ENCODE data around the gene IFNG-AS1. TPM values are rescaled to one million over a fixed set of nuclear protein-coding genes. Genes with fewer than 3 reads are reported as not detected.

IFNG-AS1 gene
- polyA plus RNA-seq, 1 experiment: not detected

- Histone ChIP-seq H3K27ac (ENCODE audit: low read depth, low read length) (no peak overlapping the region), H3K4me3 (ENCODE audit: low read depth, low read length) (no peak overlapping the region), H3K9me3 (ENCODE audit: control insufficient read depth, insufficient read depth, low read length) (no peaks in the 10 kb centered on the region), H3K27me3 (ENCODE audit: control insufficient read depth, insufficient read depth, low read length) (no peaks in the 10 kb centered on the region)
- no peak for DNase-seq (ENCODE audit: low read depth, low spot score)
- ChIA-PET POLR2A (no interaction called here), CTCF (interaction anchor here (0.6 to 1.7 kb wide), 5 partner anchors 34 to 653 kb away, joined by 3 to 6 read pairs (median 5); no protein-coding TSS in a partner anchor)
- no peak for TF ChIP-seq CTCF (IDR thresholded peaks at IDR 0.05; ENCODE audit: low read depth, low read length)
Observed at GRCh38 chr12:68007466-68007865, 18.2 kb downstream of the IFNG-AS1 start.

- ChIA-PET POLR2A (no interaction called here), CTCF (interaction anchor here (1.0 to 2.3 kb wide), 3 partner anchors 10 to 655 kb away, joined by 3 to 12 read pairs (median 5); no protein-coding TSS in a partner anchor)
- DNase-seq (ENCODE audit: low read depth, low spot score): no peak
- Histone ChIP-seq H3K27ac (ENCODE audit: low read depth, low read length) (no peak overlapping the region), H3K4me3 (ENCODE audit: low read depth, low read length) (no peak overlapping the region), H3K27me3 (ENCODE audit: control insufficient read depth, insufficient read depth, low read length) (no peaks in the 10 kb centered on the region), H3K9me3 (ENCODE audit: control insufficient read depth, insufficient read depth, low read length) (no peaks in the 10 kb centered on the region)
- no peak for TF ChIP-seq CTCF (IDR thresholded peaks at IDR 0.05; ENCODE audit: low read depth, low read length)
Observed at GRCh38 chr12:68011206-68011881, 22.1 kb downstream of the IFNG-AS1 start.

- DNase-seq (ENCODE audit: low read depth, low spot score): no peak
- CTCF ChIA-PET: interaction anchor here (1.0 to 2.3 kb wide), 3 partner anchors 10 to 656 kb away, joined by 3 to 12 read pairs (median 5); no protein-coding TSS in a partner anchor
- POLR2A ChIA-PET: no interaction called here
- Histone ChIP-seq H3K9me3 (ENCODE audit: control insufficient read depth, insufficient read depth, low read length) (no peaks in the 10 kb centered on the region), H3K4me3 (ENCODE audit: low read depth, low read length) (no peak overlapping the region), H3K27ac (ENCODE audit: low read depth, low read length) (no peak overlapping the region), H3K27me3 (ENCODE audit: control insufficient read depth, insufficient read depth, low read length) (no peaks in the 10 kb centered on the region)
- TF ChIP-seq CTCF (IDR thresholded peaks at IDR 0.05; ENCODE audit: low read depth, low read length): no peak
Observed at GRCh38 chr12:68011882-68012207, 22.6 kb downstream of the IFNG-AS1 start.

- H3K27me3 ChIP-seq (ENCODE audit: control insufficient read depth, insufficient read depth, low read length): no peaks in the 10 kb centered on the region
- DNase-seq (ENCODE audit: low read depth, low spot score): no peak
- no peaks in the 10 kb centered on the region for H3K9me3 ChIP-seq (ENCODE audit: control insufficient read depth, insufficient read depth, low read length)
- H3K27ac ChIP-seq (ENCODE audit: low read depth, low read length): no peak overlapping the region
- H3K4me3 ChIP-seq (ENCODE audit: low read depth, low read length): no peak overlapping the region
- ChIA-PET POLR2A (no interaction called here), CTCF (interaction anchor here (1.0 to 2.3 kb wide), 3 partner anchors 11 to 657 kb away, joined by 3 to 12 read pairs (median 5); no protein-coding TSS in a partner anchor)
- no peak for TF ChIP-seq CTCF (IDR thresholded peaks at IDR 0.05; ENCODE audit: low read depth, low read length)
Observed at GRCh38 chr12:68012712-68013111, 23.5 kb downstream of the IFNG-AS1 start.

GRCh38 chr12:68013181-68013580 lies 23.9 kb downstream of the IFNG-AS1 start:
- H3K9me3 ChIP-seq (ENCODE audit: control insufficient read depth, insufficient read depth, low read length): no peaks in the 10 kb centered on the region
- no peak for TF ChIP-seq CTCF (IDR thresholded peaks at IDR 0.05; ENCODE audit: low read depth, low read length)
- no peak overlapping the region for H3K27ac ChIP-seq (ENCODE audit: low read depth, low read length)
- H3K4me3 ChIP-seq (ENCODE audit: low read depth, low read length): no peak overlapping the region
- no peaks in the 10 kb centered on the region for H3K27me3 ChIP-seq (ENCODE audit: control insufficient read depth, insufficient read depth, low read length)
- ChIA-PET CTCF (no interaction called here), POLR2A (no interaction called here)
- no peak for DNase-seq (ENCODE audit: low read depth, low spot score)

Measured in AG04450 (cell line).